Glutamatergic neuron (in vitro differentiated cells): ENCODE results near the gene PDPN. TPM values are rescaled to one million over a fixed set of nuclear protein-coding genes. Genes with fewer than 3 reads are reported as not detected.

Experiments used
- DNase-seq: peaks from one replicate; pipeline ENCODE4 v3.0.0; 2022
- H3K27ac Mint-ChIP-seq: one replicate; pipeline ENCODE4 v1.8.0; 2020; ENCODE audit warnings: mild to moderate bottlenecking, mixed read lengths, inconsistent platforms; ENCODE audit not compliant: unreplicated experiment
- H3K27me3 Mint-ChIP-seq: one replicate; pipeline ENCODE4 v1.8.0; 2020; ENCODE audit warnings: mild to moderate bottlenecking, moderate library complexity, mixed read lengths, inconsistent platforms; ENCODE audit not compliant: unreplicated experiment
- H3K36me3 Mint-ChIP-seq: one replicate; pipeline ENCODE4 v1.8.0; 2020; ENCODE audit warnings: mild to moderate bottlenecking, mixed read lengths, inconsistent platforms; ENCODE audit not compliant: unreplicated experiment
- H3K4me1 Mint-ChIP-seq: one replicate; pipeline ENCODE4 v1.8.0; 2020; ENCODE audit warnings: mild to moderate bottlenecking, low read depth, mixed read lengths, inconsistent platforms; ENCODE audit not compliant: unreplicated experiment
- H3K4me3 Mint-ChIP-seq: one replicate; pipeline ENCODE4 v1.8.0; 2020; ENCODE audit warnings: mild to moderate bottlenecking, mixed read lengths, inconsistent platforms; ENCODE audit not compliant: unreplicated experiment
- H3K9me3 Mint-ChIP-seq: one replicate; pipeline ENCODE4 v1.8.0; 2020; ENCODE audit warnings: mild to moderate bottlenecking, moderate library complexity, mixed read lengths, inconsistent platforms; ENCODE audit not compliant: unreplicated experiment
- CTCF ChIP-seq: fragments of 200-600 bp; sonication (generic); IDR thresholded peaks from one replicate; pipeline ENCODE4 v1.5.0; 2021; ENCODE audit not compliant: partially characterized antibody, unreplicated experiment
- total RNA-seq: library from RNA; stranded (reverse); fragmentation: NEBNext Ultra II Directional; extraction: Animal tissue kit (Norgen Biotek cat#: 25700); gene quantifications from one replicate; pipeline ENCODE4 v1.2.1, GENCODE V29; 2021; ENCODE audit not compliant: unreplicated experiment

The PDPN gene
- total RNA-seq, 1 donor from 2014 or later = 4.8 TPM

- H3K36me3 Mint-ChIP-seq = no peaks in the 10 kb centered on the region
- peaks cover 2% of the 10 kb centered on the region for H3K27me3 Mint-ChIP-seq
- peaks cover 4% of the 10 kb centered on the region for H3K9me3 Mint-ChIP-seq
- no peak for TF ChIP-seq CTCF
- H3K4me3 Mint-ChIP-seq = no peak overlapping the region
- H3K4me1 Mint-ChIP-seq = peaks cover under 1% of the 10 kb centered on the region
- no peak for DNase-seq
- no peak overlapping the region for H3K27ac Mint-ChIP-seq
These were observed 42.8 kb upstream of the PDPN start for GRCh38 chr1:13540866-13541265.

GRCh38 chr1:13541435-13542215, 42.0 kb upstream of the PDPN start:
- Mint-ChIP-seq H3K36me3 (no peaks in the 10 kb centered on the region), H3K4me3 (no peak overlapping the region), H3K9me3 (peaks cover 4% of the 10 kb centered on the region), H3K4me1 (peaks cover 3% of the 10 kb centered on the region), H3K27ac (no peak overlapping the region), H3K27me3 (peaks cover 2% of the 10 kb centered on the region)
- DNase-seq = no peak
- no peak for TF ChIP-seq CTCF

- Mint-ChIP-seq H3K9me3 (peaks cover 2% of the 10 kb centered on the region), H3K27ac (no peak overlapping the region), H3K27me3 (peaks cover 2% of the 10 kb centered on the region), H3K4me1 (peaks cover 3% of the 10 kb centered on the region), H3K36me3 (no peaks in the 10 kb centered on the region), H3K4me3 (no peak overlapping the region)
- no peak for TF ChIP-seq CTCF
- no peak for DNase-seq
These were observed 40.0 kb upstream of the PDPN start for GRCh38 chr1:13543451-13544220.

GRCh38 chr1:13544221-13544556, 39.4 kb upstream of the PDPN start:
- no peak overlapping the region for H3K27ac Mint-ChIP-seq
- no peak for TF ChIP-seq CTCF
- no peak overlapping the region for H3K4me3 Mint-ChIP-seq
- peaks cover 2% of the 10 kb centered on the region for H3K27me3 Mint-ChIP-seq
- no peaks in the 10 kb centered on the region for H3K36me3 Mint-ChIP-seq
- peaks cover 2% of the 10 kb centered on the region for H3K9me3 Mint-ChIP-seq
- no peak for DNase-seq
- peaks cover 3% of the 10 kb centered on the region for H3K4me1 Mint-ChIP-seq

DNA sequence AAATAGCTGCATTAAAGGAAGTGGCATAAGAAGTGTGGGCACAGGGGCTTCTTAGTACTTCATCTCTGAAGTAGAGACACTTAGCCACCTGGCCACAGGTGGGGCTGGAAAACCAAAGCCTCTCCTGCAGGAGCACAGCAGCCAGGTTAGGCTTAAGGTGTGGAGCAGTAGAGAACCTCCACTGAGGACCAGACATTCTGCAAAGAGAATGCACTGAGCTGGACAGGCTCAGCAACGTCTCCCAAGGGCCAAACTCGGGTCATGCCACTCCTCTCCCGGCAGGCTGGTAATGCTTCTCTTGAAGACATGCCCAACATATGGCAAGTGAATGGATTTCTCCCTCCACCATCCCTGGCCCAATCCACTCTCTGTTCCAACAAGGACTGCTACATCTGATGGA, 36.8 kb upstream of the PDPN start:
- DNase-seq = no peak
- H3K4me3 Mint-ChIP-seq = no peak overlapping the region
- no peak for TF ChIP-seq CTCF
- H3K4me1 Mint-ChIP-seq = peaks cover 3% of the 10 kb centered on the region
- no peak overlapping the region for H3K27ac Mint-ChIP-seq
- H3K27me3 Mint-ChIP-seq = peaks cover 2% of the 10 kb centered on the region
- no peaks in the 10 kb centered on the region for H3K36me3 Mint-ChIP-seq
- H3K9me3 Mint-ChIP-seq = peaks cover 2% of the 10 kb centered on the region
